T-helper 17 cell (primary cell): ENCODE results near the gene NELFCD. TPM values are rescaled to one million over a fixed set of nuclear protein-coding genes. Genes with fewer than 3 reads are reported as not detected.
A peak's percentile ranks its signal among the peaks of the same experiment; 100 is the strongest.

Source experiments
- ATAC-seq: fragments of 150-1000 bp; cut with Tn5 transposase; 2 replicates; pipeline ENCODE4 v1.10.0; 2021; ENCODE audit warnings: mild to moderate bottlenecking, moderate library complexity
- DNase-seq, 3 donors: peaks; one replicate each; pipeline versions ENCODE4 v3.0.0 to v3.0.0-alpha.2; 2020 to 2021
- H3K9me3 ChIP-seq: one replicate; pipeline ENCODE4 v1.7.0; 2013; ENCODE audit warnings: low read length, mild to moderate bottlenecking; ENCODE audit not compliant: control insufficient read depth, poor library complexity, severe bottlenecking
- H3K27ac Mint-ChIP-seq: one replicate; pipeline ENCODE4 v1.8.0; 2022; ENCODE audit warnings: mild to moderate bottlenecking, moderate library complexity, mixed read lengths
- H3K27me3 Mint-ChIP-seq: one replicate; pipeline ENCODE4 v1.8.0; 2022; ENCODE audit warnings: mixed read lengths
- H3K36me3 Mint-ChIP-seq: one replicate; pipeline ENCODE4 v1.8.0; 2022; ENCODE audit warnings: low read depth, mixed read lengths
- H3K4me1 Mint-ChIP-seq: one replicate; pipeline ENCODE4 v1.8.0; 2022; ENCODE audit warnings: mild to moderate bottlenecking, mixed read lengths
- H3K4me3 Mint-ChIP-seq: one replicate; pipeline ENCODE4 v1.8.0; 2022; ENCODE audit warnings: mild to moderate bottlenecking, moderate library complexity, mixed read lengths
- total RNA-seq, 4 donors: library from RNA in 2 of 4; stranded (reverse) in 2 of 4; gene quantifications; one replicate each; pipeline ENCODE4 v1.2.3 and lab custom pipeline; 2022 to 2026

The NELFCD gene
- total RNA-seq, 2 donors from 2014 or later, result 71.0 to 82.3 TPM

- H3K27ac Mint-ChIP-seq, result peak overlapping the region; percentile 95
- H3K27me3 Mint-ChIP-seq, result no peaks in the 10 kb centered on the region
- no peaks in the 10 kb centered on the region for H3K9me3 ChIP-seq
- peak overlapping the region; percentile 56 for H3K4me3 Mint-ChIP-seq
- no peak for ATAC-seq
- no peaks in the 10 kb centered on the region for H3K36me3 Mint-ChIP-seq
- DNase-seq, result no peak
- H3K4me1 Mint-ChIP-seq, result peaks cover 33% of the 10 kb centered on the region
These were observed 21.9 kb downstream of the NELFCD start for GRCh38 chr20:59002874-59003399.

- Mint-ChIP-seq H3K27ac (peak overlapping the region; percentile 95), H3K4me1 (peaks cover 33% of the 10 kb centered on the region), H3K27me3 (no peaks in the 10 kb centered on the region), H3K4me3 (peak overlapping the region; percentile 91), H3K36me3 (no peaks in the 10 kb centered on the region)
- H3K9me3 ChIP-seq, result no peaks in the 10 kb centered on the region
- ATAC-seq (no peak), DNase-seq (no peak)
These were observed 22.9 kb downstream of the NELFCD start for GRCh38 chr20:59003836-59004492.

GRCh38 chr20:59004493-59004762, 23.4 kb downstream of the NELFCD start:
- H3K27ac Mint-ChIP-seq, result peak overlapping the region; percentile 95

GRCh38 chr20:59004763-59005522, 23.9 kb downstream of the NELFCD start:
- H3K27ac Mint-ChIP-seq, result peak overlapping the region; percentile 95
- no peaks in the 10 kb centered on the region for H3K36me3 Mint-ChIP-seq
- DNase-seq, result peak in 1 of 3 donors; percentile 28
- peaks cover 33% of the 10 kb centered on the region for H3K4me1 Mint-ChIP-seq
- ATAC-seq, result peak; percentile 69
- no peaks in the 10 kb centered on the region for H3K27me3 Mint-ChIP-seq
- H3K4me3 Mint-ChIP-seq, result peak overlapping the region; percentile 91
- no peaks in the 10 kb centered on the region for H3K9me3 ChIP-seq

More at GRCh38 chr20:59004493-59004762, 23.4 kb downstream of the NELFCD start:
- H3K4me3 Mint-ChIP-seq, result peak overlapping the region; percentile 91
- DNase-seq (peak; percentile 58 to 66 (median 59)), ATAC-seq (peak; percentile 1)
- no peaks in the 10 kb centered on the region for H3K9me3 ChIP-seq
- no peaks in the 10 kb centered on the region for H3K36me3 Mint-ChIP-seq
- no peaks in the 10 kb centered on the region for H3K27me3 Mint-ChIP-seq
- H3K4me1 Mint-ChIP-seq, result peaks cover 33% of the 10 kb centered on the region

- Mint-ChIP-seq H3K27ac (peak overlapping the region; percentile 95), H3K4me1 (peaks cover 33% of the 10 kb centered on the region), H3K27me3 (no peaks in the 10 kb centered on the region), H3K36me3 (no peaks in the 10 kb centered on the region), H3K4me3 (peak overlapping the region; percentile 91)
- H3K9me3 ChIP-seq, result no peaks in the 10 kb centered on the region
- DNase-seq (no peak), ATAC-seq (no peak)
These were observed 24.6 kb downstream of the NELFCD start for GRCh38 chr20:59005523-59006166.

GRCh38 chr20:59006167-59006863, 25.3 kb downstream of the NELFCD start:
- Mint-ChIP-seq H3K27ac (peak overlapping the region; percentile 95), H3K4me3 (peak overlapping the region; percentile 91), H3K36me3 (no peaks in the 10 kb centered on the region), H3K4me1 (peaks cover 35% of the 10 kb centered on the region), H3K27me3 (no peaks in the 10 kb centered on the region)
- ATAC-seq, result peak; percentile 1
- no peak for DNase-seq
- H3K9me3 ChIP-seq, result no peaks in the 10 kb centered on the region

- peak; percentile 59 for ATAC-seq
- no peaks in the 10 kb centered on the region for H3K27me3 Mint-ChIP-seq
- H3K4me1 Mint-ChIP-seq, result peaks cover 38% of the 10 kb centered on the region
- peak within 1 kb of the TSS; percentile 95 for H3K27ac Mint-ChIP-seq
- H3K4me3 Mint-ChIP-seq, result peak within 1 kb of the TSS; percentile 91
- H3K9me3 ChIP-seq, result no peaks in the 10 kb centered on the region
- no peaks in the 10 kb centered on the region for H3K36me3 Mint-ChIP-seq
- peak in 2 of 3 donors; percentile 37 to 58 for DNase-seq
These were observed 26.0 kb downstream of the NELFCD start, which contains the start of gene CTSZ for GRCh38 chr20:59006864-59007664. CTSZ (minus strand) TSS chr20:59007254; CDS start chr20:59007128, 126 bp downstream.

- no peak for DNase-seq
- Mint-ChIP-seq H3K4me1 (peaks cover 37% of the 10 kb centered on the region), H3K4me3 (peak overlapping the region; percentile 91), H3K27ac (no peak overlapping the region), H3K36me3 (no peaks in the 10 kb centered on the region), H3K27me3 (no peaks in the 10 kb centered on the region)
- no peaks in the 10 kb centered on the region for H3K9me3 ChIP-seq
- no peak for ATAC-seq
These were observed 26.8 kb downstream of the NELFCD start for GRCh38 chr20:59007665-59008511.

GRCh38 chr20:59008715-59009336, 27.8 kb downstream of the NELFCD start:
- Mint-ChIP-seq H3K27ac (no peak overlapping the region), H3K27me3 (no peaks in the 10 kb centered on the region), H3K4me3 (no peak overlapping the region), H3K36me3 (no peaks in the 10 kb centered on the region), H3K4me1 (peaks cover 38% of the 10 kb centered on the region)
- ATAC-seq, result no peak
- no peaks in the 10 kb centered on the region for H3K9me3 ChIP-seq
- no peak for DNase-seq

- DNase-seq (no peak), ATAC-seq (no peak)
- H3K9me3 ChIP-seq, result no peaks in the 10 kb centered on the region
- Mint-ChIP-seq H3K4me1 (peaks cover 31% of the 10 kb centered on the region), H3K27ac (no peak overlapping the region), H3K36me3 (no peaks in the 10 kb centered on the region), H3K4me3 (no peak overlapping the region), H3K27me3 (no peaks in the 10 kb centered on the region)
These were observed 29.4 kb downstream of the NELFCD start for GRCh38 chr20:59010321-59010994.
